Measurements from ENCODE around the gene PACS2.
"Not testable (repeated sequence)": the region's sequence is repeated elsewhere in the genome, so short reads cannot be mapped to it uniquely, and the experiment has no call there.

PACS2 gene

DNA sequence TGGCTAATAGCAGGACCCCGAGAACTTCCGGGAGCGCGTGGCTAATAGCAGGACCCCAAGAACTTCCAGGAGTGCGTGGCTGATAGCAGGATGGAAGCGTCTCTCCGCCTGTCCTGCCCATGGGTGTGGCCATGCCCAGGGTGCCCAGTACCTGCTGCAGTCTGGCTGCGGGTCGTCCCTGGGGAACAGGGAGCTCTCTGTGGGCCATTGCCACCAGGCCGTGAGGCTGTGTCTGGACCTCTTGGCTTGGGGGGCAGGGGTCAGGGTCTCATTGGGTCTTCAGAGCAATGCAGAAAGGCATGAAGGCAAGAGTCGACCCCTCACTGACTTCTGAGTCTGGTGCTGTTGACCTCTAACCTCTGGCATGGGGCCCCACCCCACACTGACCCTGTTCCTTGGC, 35.4 kb downstream of the PACS2 start:
- Histone ChIP-seq H3K4me1 (no peaks in the 10 kb centered on the region), H3K36me3 (replicated peaks) (no peaks in the 10 kb centered on the region), H3K9me3 (no peaks in the 10 kb centered on the region; the same call in 1 of the 2 replicates), H3K4me3 (no peak overlapping the region), H3K27me3 (ENCODE audit: low read depth) (no peaks in the 10 kb centered on the region)
- in situ Hi-C loops (cut with MboI; ENCODE audit: low sequenced_read_pairs): no loop called here
- DNase-seq (ENCODE audit: low spot score in 2 of 2): no peak

DNA sequence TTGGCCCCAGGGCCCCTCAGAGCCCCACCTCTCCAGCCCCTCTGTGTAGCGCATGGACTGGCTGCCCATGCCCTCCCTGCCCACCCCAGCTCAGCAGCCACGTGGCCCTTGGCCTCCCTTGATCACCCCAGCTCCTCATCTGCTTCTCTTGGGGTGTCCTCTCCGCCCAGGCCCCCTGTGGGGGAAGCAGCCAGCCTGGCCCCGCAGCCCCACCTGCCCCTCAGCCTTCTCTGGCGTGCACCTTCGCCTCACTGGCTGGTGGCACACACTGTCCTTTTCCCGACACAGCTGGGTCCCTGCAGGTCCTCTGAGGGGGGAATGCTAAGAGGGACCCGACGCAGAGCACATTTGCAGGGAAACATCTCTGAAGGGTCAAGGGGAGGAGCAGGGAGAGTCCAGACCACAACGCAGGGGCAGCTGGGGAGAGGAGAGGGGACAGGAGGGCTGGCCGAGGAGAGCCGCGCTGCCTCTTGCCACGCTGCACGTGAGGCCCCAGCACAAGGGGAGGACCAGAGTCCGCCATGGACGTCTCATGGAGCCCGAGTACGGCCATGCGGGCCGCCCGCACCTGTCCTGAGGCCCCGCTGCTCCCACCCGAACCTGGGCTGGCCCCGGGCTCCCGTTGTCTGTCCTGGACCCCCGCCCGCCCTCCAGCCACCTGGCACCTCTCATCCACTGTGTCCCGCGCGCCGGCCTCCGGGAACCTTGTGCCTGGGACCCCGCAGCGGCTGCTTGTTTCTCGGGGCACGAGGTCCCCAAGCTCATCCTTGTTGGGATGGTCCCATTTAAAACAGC, 36.1 kb downstream of the PACS2 start:
- no peaks in the 10 kb centered on the region for H3K27me3 ChIP-seq (ENCODE audit: low read depth)
- no peaks in the 10 kb centered on the region for H3K4me1 ChIP-seq
- H3K9me3 ChIP-seq: no peaks in the 10 kb centered on the region
- in situ Hi-C loops (cut with MboI; ENCODE audit: low sequenced_read_pairs): no loop called here
- no peak overlapping the region for H3K4me3 ChIP-seq
- H3K36me3 ChIP-seq (replicated peaks): no peaks in the 10 kb centered on the region
- no peak for DNase-seq (ENCODE audit: low spot score in 2 of 2)

DNA sequence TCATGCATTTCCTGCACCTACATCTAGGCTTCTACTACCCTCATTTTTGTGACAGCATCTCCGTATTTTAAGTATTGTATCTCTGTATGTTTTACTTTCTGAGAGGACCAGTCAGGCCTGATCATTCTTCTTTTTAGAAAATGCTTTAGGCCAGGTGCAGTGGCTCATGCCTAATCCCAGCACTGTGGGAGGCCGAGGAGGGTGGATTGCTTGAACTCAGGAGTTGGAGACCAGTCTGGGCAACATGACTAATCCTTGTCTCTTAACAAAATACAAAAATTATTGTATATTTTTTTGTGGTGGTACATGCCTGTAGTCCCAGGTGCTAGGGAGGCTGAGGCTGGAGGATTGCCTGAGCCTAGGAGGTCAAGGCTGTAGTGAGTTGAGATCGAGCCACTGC, 36.9 kb downstream of the PACS2 start:
- Histone ChIP-seq H3K4me1 (no peaks in the 10 kb centered on the region), H3K9me3 (no peaks in the 10 kb centered on the region), H3K4me3 (no peak overlapping the region), H3K36me3 (replicated peaks) (no peaks in the 10 kb centered on the region), H3K27me3 (ENCODE audit: low read depth) (no peaks in the 10 kb centered on the region)
- DNase-seq (ENCODE audit: low spot score in 2 of 2): no peak
- in situ Hi-C loops (cut with MboI; ENCODE audit: low sequenced_read_pairs): no loop called here

DNA sequence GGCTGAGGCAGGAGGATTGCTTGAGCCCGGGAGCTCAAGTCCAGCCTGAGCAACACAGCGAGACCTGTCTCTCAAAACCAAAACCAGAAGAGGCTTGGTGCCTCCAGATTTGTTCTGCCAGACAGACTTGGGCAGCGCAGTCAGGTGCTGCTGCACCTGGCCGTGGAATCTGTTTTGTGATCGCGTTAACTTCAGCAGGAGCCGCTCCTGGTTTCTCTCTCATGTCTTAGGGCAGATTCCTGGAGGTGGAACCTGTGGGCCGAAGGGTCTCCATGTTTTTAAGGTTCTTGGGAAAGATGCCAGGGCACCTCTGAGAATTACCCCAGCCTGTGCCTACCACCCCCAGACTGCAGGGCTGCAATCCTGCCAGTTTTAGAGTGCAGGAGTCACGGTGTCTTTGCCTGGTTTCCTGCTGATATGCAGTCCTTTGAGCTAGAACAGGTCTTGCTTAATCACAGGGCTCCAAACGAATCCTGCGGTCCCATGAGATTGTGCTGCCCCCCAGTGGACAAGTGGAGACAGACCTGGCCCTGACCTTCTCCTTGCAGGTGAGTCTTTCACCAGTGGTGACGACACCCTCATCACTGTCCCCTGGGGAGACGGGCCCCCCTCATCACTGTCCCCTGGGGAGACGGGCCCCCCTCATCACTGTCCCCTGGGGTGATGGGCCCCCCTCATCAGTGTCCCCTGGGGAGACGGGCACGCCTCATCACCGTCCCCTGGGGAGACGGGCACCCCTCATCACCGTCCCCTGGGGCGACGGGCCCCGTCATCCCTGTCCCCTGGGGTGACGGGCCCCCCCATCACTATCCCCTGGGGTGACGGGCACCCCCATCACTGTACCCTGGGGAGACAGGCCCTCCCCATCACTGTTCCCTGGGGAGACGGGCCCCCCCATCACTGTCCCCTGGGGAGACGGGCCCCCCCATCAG, 37.6 kb downstream of the PACS2 start:
- Histone ChIP-seq H3K27me3 (ENCODE audit: low read depth) (no peaks in the 10 kb centered on the region), H3K4me3 (no peak overlapping the region), H3K36me3 (replicated peaks) (no peaks in the 10 kb centered on the region), H3K9me3 (no peaks in the 10 kb centered on the region), H3K4me1 (no peaks in the 10 kb centered on the region)
- peak; percentile 73 to 92 for DNase-seq (ENCODE audit: low spot score in 2 of 2)
- in situ Hi-C loops (cut with MboI; ENCODE audit: low sequenced_read_pairs): no loop called here

DNA sequence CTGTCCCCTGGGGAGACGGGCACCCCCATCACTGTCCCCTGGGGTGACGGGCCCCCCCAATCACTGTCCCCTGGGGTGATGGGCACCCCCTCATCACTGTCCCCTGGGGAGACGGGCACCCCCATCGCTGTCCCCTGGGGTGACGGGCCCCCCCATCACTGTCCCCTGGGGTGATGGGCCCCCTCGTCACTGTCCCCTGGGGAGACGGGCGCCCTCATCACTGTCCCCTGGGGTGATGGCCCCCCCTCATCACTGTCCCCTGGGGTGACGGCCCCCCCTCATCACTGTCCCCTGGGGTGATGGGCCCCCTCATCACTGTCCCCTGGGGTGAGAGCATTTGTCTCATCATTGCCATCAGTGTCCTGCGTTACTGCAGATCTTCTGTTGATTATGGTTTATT, 38.6 kb downstream of the PACS2 start:
- no peaks in the 10 kb centered on the region for H3K9me3 ChIP-seq
- DNase-seq (ENCODE audit: low spot score in 2 of 2): no peak
- H3K4me3 ChIP-seq: no peak overlapping the region
- H3K27me3 ChIP-seq (ENCODE audit: low read depth): no peaks in the 10 kb centered on the region
- in situ Hi-C loops (cut with MboI; ENCODE audit: low sequenced_read_pairs): no loop called here
- H3K4me1 ChIP-seq: no peaks in the 10 kb centered on the region
- H3K36me3 ChIP-seq (replicated peaks): no peaks in the 10 kb centered on the region

DNA sequence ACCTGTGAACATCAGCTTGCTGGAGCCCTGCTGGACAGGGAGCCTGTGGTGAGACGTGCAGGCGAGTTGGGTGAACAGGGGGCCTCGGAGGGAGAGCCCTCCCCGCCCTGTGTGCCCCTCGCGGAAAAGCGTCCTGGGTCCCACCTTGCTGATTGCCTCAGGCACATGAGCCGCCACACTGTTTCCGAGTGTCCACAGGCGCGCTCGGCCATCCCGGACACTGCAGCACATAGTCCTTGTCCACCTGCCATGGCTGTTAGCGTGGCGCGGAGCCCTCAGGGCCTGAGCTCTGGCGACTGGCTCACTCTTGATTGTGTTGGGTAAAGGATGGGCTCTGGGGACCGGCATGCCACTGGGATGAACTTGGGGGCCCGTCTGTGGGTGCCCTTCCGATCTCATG, 40.0 kb downstream of the PACS2 start:
- H3K36me3 ChIP-seq (replicated peaks): no peaks in the 10 kb centered on the region
- H3K4me3 ChIP-seq: no peak overlapping the region
- no peaks in the 10 kb centered on the region for H3K9me3 ChIP-seq
- no peak for DNase-seq (ENCODE audit: low spot score in 2 of 2)
- H3K4me1 ChIP-seq: no peaks in the 10 kb centered on the region
- in situ Hi-C loops (cut with MboI; ENCODE audit: low sequenced_read_pairs): no loop called here
- H3K27me3 ChIP-seq (ENCODE audit: low read depth): no peaks in the 10 kb centered on the region

DNA sequence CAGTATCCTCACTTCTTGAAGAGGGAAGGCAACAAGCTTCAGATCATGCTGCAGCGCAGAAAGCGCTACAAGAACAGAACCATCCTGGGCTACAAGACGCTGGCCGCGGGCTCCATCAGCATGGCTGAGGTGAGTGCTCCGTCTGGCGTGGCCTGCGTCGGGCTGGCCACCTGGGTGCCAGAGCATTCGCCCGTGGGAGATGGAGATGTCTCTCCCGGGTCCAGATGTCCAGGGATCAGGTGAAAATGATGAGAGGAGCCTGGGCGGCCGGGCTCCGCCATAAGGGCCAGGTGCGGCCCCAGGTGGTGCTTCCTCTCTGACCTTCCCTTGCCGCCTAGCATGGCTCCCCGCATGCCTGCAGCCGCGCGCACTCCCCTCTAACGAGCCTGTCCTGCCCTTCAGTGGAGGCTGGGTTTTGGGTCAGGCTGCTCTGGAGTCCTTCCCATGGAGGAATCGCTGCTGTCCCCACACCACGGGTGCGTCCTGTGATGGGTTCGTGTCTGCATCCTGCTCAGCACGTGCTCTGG, 40.6 kb downstream of the PACS2 start:
- H3K4me3 ChIP-seq: no peak overlapping the region
- H3K27me3 ChIP-seq (ENCODE audit: low read depth): no peaks in the 10 kb centered on the region
- H3K9me3 ChIP-seq: no peaks in the 10 kb centered on the region
- no peak for DNase-seq (ENCODE audit: low spot score in 2 of 2)
- no peaks in the 10 kb centered on the region for H3K4me1 ChIP-seq
- in situ Hi-C loops (cut with MboI; ENCODE audit: low sequenced_read_pairs): no loop called here
- H3K36me3 ChIP-seq (replicated peaks): no peaks in the 10 kb centered on the region

DNA sequence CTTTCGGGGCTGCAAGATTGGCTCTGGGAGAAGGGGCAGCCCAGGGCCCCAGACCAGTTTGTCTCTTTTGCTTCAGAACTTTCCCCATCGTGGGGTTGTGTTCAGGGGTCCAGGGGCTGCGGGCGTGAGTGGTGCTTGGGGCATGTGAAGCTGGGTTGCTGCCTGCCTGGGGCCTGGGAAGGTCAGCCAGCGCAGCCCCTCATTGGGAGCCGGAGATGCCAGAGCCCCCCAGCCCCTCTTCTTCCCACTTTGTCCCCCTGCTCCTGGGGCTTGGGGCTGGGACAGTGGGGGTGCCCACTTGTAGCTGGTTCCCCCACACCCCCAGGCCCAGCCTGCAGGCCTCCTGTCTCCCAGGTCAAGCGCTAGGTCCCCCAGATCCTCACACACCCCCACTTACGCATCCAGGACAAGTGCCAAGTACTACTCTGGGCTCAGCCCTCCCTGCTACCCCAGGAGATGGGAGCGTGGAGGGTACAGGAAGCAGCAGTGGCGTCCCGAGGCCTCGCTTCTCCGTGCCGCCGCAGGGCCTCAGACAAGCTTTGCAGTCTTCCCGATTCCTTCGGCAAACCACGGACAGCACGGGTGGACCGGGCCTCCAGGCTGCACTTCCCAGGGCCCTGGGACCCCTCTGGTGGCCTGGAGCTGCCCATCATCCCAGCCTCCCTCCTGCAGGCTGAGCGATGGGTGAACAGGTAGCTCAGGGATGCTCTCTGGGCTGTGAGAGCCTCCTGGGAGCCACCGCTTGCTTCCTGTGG, 41.5 kb downstream of the PACS2 start:
- H3K36me3 ChIP-seq (replicated peaks): peaks cover 4% of the 10 kb centered on the region; the same call in 1 of the 2 replicates
- H3K4me3 ChIP-seq: no peak overlapping the region

DNA sequence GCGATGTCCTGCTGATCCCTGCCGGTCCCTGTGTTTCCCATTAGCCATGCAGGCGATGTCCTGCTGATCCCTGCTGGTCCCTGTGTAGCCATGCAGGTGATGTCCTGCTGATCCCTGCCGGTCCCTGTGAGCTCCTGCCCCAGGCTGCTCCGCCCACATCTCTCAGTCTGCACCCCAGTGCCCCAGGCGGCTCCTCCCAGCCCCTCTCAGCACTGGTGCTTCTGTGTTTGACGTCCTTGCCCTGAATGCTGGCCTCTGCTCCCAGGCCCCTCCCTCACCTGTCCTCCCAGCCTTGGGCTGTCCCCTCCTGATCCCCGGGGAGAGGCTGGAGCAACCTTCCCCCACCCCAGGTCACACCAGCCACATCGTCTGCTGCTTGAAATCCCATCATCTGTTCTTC, 42.4 kb downstream of the PACS2 start:
- in situ Hi-C loops (cut with MboI; ENCODE audit: low sequenced_read_pairs): no loop called here

More for the DNA sequence above, 41.5 kb downstream of the PACS2 start:
- DNase-seq (ENCODE audit: low spot score in 2 of 2): no peak
- Histone ChIP-seq H3K4me1 (no peaks in the 10 kb centered on the region), H3K27me3 (ENCODE audit: low read depth) (no peaks in the 10 kb centered on the region), H3K9me3 (no peaks in the 10 kb centered on the region)
- in situ Hi-C loops (cut with MboI; ENCODE audit: low sequenced_read_pairs): no loop called here

DNA sequence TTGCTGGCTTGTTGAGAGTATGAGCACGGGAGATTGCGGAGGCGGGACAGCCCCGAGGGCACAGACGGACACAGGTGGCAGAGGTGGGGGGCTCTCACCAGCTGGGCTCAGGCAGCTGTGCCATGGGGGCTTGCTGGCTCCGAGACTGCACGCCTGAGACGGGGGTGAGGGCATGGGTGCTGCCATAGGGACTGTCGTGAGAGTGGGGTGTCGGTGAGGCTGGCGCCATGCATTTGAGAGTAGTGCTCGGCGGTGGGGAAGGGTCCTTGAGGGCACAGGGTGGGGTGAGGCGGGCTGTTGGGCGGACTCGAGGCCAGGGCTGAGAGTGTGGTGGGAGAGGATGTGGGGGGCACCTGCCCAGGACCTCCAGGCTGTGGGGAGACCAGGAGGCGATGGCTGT, 43.1 kb downstream of the PACS2 start:
- Histone ChIP-seq H3K4me3 (no peak overlapping the region), H3K36me3 (replicated peaks) (peaks cover 4% of the 10 kb centered on the region; the same call in 1 of the 2 replicates), H3K27me3 (ENCODE audit: low read depth) (no peaks in the 10 kb centered on the region), H3K4me1 (no peaks in the 10 kb centered on the region), H3K9me3 (no peaks in the 10 kb centered on the region)
- in situ Hi-C loops (cut with MboI; ENCODE audit: low sequenced_read_pairs): no loop called here
- no peak for DNase-seq (ENCODE audit: low spot score in 2 of 2)

More for the DNA sequence above, 42.4 kb downstream of the PACS2 start:
- DNase-seq (ENCODE audit: low spot score in 2 of 2): no peak
- Histone ChIP-seq H3K4me3 (no peak overlapping the region), H3K4me1 (no peaks in the 10 kb centered on the region), H3K36me3 (replicated peaks) (peaks cover 4% of the 10 kb centered on the region; the same call in 1 of the 2 replicates), H3K27me3 (ENCODE audit: low read depth) (no peaks in the 10 kb centered on the region), H3K9me3 (no peaks in the 10 kb centered on the region)

DNA sequence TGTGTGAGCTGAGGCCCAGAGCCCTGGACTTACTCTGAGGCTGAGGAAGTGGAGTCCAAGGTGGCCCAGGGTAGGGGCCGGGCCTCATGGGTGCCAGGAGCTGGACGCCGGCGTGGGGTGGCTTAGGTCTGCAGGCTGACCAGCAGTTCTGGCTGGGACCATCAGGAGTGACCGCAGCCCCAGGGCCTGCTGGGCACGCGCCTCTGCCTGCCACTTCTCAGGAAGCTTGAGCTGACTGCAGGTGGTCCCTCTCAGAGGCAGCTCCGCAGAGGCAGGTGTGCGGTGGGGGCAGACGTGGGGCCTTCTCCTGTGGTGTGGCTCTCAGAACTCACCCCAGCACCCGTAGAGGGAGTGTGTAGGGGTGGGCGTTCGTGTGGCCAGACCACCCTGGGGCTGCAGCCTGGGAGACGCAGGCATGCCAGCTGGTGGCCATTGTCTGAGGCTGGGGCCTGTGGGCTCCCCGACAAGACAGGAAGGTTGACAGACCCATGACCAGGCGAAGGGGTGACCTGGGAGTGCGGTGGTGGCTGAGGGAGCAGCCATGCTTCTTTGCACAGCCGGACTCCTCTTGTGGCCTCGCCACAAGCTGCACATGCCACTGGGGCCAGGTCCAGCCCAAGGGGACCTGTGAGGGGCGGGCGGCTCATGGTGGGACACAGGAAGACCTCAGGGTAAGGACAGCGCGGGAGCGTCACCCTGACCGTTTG, 43.7 kb downstream of the PACS2 start:
- Histone ChIP-seq H3K9me3 (no peaks in the 10 kb centered on the region), H3K27me3 (ENCODE audit: low read depth) (no peaks in the 10 kb centered on the region), H3K4me1 (no peaks in the 10 kb centered on the region), H3K4me3 (no peak overlapping the region), H3K36me3 (replicated peaks) (peaks cover 4% of the 10 kb centered on the region; the same call in 1 of the 2 replicates)
- no peak for DNase-seq (ENCODE audit: low spot score in 2 of 2)
- in situ Hi-C loops (cut with MboI; ENCODE audit: low sequenced_read_pairs): no loop called here

DNA sequence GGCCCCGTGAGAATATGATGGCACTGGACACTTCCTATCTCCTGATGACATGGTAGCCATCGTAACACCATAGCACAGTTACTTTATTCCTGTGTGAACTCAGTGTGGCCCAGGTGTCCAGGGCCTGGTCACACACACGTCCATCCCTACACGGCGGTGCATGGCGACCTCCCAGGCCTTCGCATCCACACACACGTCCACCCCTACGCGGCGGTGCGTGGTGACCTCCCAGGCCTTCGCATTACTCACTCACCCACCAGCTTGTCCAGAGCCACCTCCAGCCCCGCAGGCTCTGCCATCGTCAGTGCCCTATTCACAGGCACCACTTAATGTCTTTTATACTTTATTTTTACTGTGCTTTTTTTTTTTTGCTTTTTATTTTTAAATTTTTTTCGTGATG, 44.4 kb downstream of the PACS2 start:
- Histone ChIP-seq H3K27me3 (ENCODE audit: low read depth) (no peaks in the 10 kb centered on the region), H3K4me1 (no peaks in the 10 kb centered on the region), H3K4me3 (no peak overlapping the region), H3K9me3 (no peaks in the 10 kb centered on the region), H3K36me3 (replicated peaks) (peaks cover 4% of the 10 kb centered on the region; the same call in 1 of the 2 replicates)
- DNase-seq (ENCODE audit: low spot score in 2 of 2): no peak
- in situ Hi-C loops (cut with MboI; ENCODE audit: low sequenced_read_pairs): no loop called here

DNA sequence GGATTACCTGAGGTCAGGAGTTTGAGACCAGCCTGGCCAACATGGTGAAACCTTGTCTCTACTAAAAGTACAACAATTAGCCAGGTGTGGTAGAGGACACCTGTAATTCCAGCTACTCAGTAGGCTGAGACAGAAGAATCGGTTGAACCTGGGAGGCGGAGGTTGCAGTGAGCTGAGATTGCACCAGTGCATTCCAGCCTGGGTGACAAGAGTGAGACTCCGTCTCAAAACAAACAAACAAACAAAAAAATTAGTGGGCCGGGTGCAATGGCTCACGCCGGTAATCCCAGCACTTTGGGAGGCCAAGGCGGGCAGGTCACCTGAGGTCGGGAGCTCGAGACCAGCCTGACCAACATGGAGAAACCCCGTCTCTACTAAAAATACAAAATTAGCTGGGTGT, 46.9 kb downstream of the PACS2 start:
- H3K9me3 ChIP-seq; H3K4me3 ChIP-seq; DNase-seq (ENCODE audit: low spot score in 2 of 2); in situ Hi-C loops (cut with MboI; ENCODE audit: low sequenced_read_pairs); H3K27me3 ChIP-seq (ENCODE audit: low read depth); H3K36me3 ChIP-seq (replicated peaks); H3K4me1 ChIP-seq: not testable (repeated sequence)

All from HAP-1 (cell line).